GM18511 (cell line): ENCODE measurements around the gene CCDC51.

Experiments
- ATAC-seq: cut with Tn5 transposase; IDR thresholded peaks from one replicate; pipeline ENCODE4 v1.9.1; 2021; ENCODE audit warnings: mild to moderate bottlenecking, moderate library complexity; ENCODE audit not compliant: unreplicated experiment

Gene CCDC51

DNA sequence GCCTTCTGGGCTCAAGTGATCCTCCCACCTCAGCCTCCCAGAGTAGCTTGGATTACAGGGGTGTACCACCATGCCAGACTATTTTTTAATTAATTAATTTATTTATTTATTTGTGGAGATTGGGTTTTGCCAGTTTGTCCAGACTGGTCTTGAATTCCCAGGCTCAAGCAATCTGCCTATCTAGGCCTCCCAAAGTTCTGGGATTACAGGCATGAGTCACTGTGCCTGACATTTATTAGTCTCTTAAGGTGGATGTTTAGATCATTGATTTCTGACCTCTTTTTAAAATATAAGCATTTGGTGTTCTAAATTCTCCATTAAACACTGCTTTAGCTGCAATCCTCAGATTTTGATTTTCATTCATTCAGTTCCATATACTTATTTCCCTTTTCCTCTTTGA, 52.3 kb downstream of the CCDC51 start:
- ATAC-seq: no peak
